ENCODE measurements around the gene MYO1H.

MYO1H gene

DNA sequence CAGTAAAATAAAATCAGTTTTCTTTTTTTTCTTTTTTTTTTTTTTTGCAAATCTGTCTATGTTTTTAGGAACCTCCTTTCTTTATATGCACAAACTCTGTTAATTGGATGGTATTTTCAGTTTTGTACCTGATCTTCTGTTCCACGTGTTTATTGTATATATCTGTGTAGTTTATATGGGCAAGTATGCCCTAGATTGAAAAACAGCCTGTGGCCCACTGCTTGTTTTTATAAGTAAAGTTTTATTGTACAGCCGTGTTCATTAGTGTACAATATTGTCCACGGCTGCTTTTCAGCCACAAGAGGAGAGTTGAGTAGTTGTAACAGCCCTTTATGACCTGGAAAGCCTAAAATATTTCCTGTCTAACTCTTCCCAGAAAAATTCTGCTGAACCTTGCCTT lies 18.7 kb upstream of the MYO1H start:
- no peaks in the 10 kb centered on the region for H3F3A ChIP-seq (ENCODE audit: insufficient read depth, low read length)
- H3K9me2 ChIP-seq (ENCODE audit: low read depth, low read length): no peaks in the 10 kb centered on the region
- H3K79me2 ChIP-seq (ENCODE audit: insufficient read depth, low read length): no peaks in the 10 kb centered on the region
- no peak overlapping the region for H3K9ac ChIP-seq (ENCODE audit: low read length)
- no peak overlapping the region for H3K27ac ChIP-seq (ENCODE audit: low read depth, low read length, poor library complexity, severe bottlenecking)
- no peak for TF ChIP-seq EZH2 (IDR thresholded peaks at IDR 0.05; ENCODE audit: borderline replicate concordance, low read length)
- TF ChIP-seq, protein P1, sequence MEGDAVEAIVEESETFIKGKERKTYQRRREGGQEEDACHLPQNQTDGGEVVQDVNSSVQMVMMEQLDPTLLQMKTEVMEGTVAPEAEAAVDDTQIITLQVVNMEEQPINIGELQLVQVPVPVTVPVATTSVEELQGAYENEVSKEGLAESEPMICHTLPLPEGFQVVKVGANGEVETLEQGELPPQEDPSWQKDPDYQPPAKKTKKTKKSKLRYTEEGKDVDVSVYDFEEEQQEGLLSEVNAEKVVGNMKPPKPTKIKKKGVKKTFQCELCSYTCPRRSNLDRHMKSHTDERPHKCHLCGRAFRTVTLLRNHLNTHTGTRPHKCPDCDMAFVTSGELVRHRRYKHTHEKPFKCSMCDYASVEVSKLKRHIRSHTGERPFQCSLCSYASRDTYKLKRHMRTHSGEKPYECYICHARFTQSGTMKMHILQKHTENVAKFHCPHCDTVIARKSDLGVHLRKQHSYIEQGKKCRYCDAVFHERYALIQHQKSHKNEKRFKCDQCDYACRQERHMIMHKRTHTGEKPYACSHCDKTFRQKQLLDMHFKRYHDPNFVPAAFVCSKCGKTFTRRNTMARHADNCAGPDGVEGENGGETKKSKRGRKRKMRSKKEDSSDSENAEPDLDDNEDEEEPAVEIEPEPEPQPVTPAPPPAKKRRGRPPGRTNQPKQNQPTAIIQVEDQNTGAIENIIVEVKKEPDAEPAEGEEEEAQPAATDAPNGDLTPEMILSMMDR (IDR thresholded peaks at IDR 0.05; ENCODE audit: low read length): no peak
- H3K27me3 ChIP-seq (ENCODE audit: insufficient read depth, low read length): no peaks in the 10 kb centered on the region
- H2AFZ ChIP-seq (ENCODE audit: low read length): no peak overlapping the region
- H3K4me3 ChIP-seq (ENCODE audit: low read depth, low read length, poor library complexity, severe bottlenecking): no peak overlapping the region
- H3K9me3 ChIP-seq (ENCODE audit: low read length): no peaks in the 10 kb centered on the region
- H3K4me1 ChIP-seq (ENCODE audit: insufficient read depth, low read length, severe bottlenecking): no peaks in the 10 kb centered on the region
- no peaks in the 10 kb centered on the region for H3K36me3 ChIP-seq (ENCODE audit: insufficient read depth, low read length)
- no peaks in the 10 kb centered on the region for H4K20me1 ChIP-seq (ENCODE audit: insufficient read depth, low read length)
- H3K4me2 ChIP-seq (ENCODE audit: low read length): no peak overlapping the region

DNA sequence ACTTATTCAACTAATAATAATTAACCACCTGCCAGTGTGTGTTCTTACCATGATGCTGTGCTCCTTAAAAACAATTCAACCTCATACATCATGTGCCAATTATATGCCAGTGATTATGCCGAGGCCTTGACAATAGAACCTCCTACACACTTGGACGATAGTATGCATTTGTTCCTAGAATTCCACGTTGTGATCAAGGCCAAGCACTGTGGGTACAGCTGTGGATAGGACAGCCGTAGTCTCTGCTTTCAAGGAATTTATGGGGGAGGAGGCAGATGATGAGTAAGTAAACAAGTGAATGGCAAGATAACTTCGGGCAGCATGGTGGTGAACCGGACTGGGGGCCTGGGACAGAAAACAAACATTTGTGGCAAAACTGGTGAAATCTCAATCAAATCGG lies 18.0 kb upstream of the MYO1H start:
- H3K9me2 ChIP-seq (ENCODE audit: low read depth, low read length): no peaks in the 10 kb centered on the region
- no peaks in the 10 kb centered on the region for H3K79me2 ChIP-seq (ENCODE audit: insufficient read depth, low read length)
- no peaks in the 10 kb centered on the region for H3K36me3 ChIP-seq (ENCODE audit: insufficient read depth, low read length)
- no peaks in the 10 kb centered on the region for H3K27me3 ChIP-seq (ENCODE audit: insufficient read depth, low read length)
- no peaks in the 10 kb centered on the region for H3F3A ChIP-seq (ENCODE audit: insufficient read depth, low read length)
- TF ChIP-seq EZH2 (IDR thresholded peaks at IDR 0.05; ENCODE audit: borderline replicate concordance, low read length): no peak
- TF ChIP-seq, protein P1 (IDR thresholded peaks at IDR 0.05; ENCODE audit: low read length): no peak
- H3K9ac ChIP-seq (ENCODE audit: low read length): no peak overlapping the region
- H3K4me1 ChIP-seq (ENCODE audit: insufficient read depth, low read length, severe bottlenecking): no peaks in the 10 kb centered on the region
- H3K27ac ChIP-seq (ENCODE audit: low read depth, low read length, poor library complexity, severe bottlenecking): no peak overlapping the region
- no peak overlapping the region for H2AFZ ChIP-seq (ENCODE audit: low read length)
- H3K9me3 ChIP-seq (ENCODE audit: low read length): no peaks in the 10 kb centered on the region
- H4K20me1 ChIP-seq (ENCODE audit: insufficient read depth, low read length): no peaks in the 10 kb centered on the region
- no peak overlapping the region for H3K4me2 ChIP-seq (ENCODE audit: low read length)
- no peak overlapping the region for H3K4me3 ChIP-seq (ENCODE audit: low read depth, low read length, poor library complexity, severe bottlenecking)

DNA sequence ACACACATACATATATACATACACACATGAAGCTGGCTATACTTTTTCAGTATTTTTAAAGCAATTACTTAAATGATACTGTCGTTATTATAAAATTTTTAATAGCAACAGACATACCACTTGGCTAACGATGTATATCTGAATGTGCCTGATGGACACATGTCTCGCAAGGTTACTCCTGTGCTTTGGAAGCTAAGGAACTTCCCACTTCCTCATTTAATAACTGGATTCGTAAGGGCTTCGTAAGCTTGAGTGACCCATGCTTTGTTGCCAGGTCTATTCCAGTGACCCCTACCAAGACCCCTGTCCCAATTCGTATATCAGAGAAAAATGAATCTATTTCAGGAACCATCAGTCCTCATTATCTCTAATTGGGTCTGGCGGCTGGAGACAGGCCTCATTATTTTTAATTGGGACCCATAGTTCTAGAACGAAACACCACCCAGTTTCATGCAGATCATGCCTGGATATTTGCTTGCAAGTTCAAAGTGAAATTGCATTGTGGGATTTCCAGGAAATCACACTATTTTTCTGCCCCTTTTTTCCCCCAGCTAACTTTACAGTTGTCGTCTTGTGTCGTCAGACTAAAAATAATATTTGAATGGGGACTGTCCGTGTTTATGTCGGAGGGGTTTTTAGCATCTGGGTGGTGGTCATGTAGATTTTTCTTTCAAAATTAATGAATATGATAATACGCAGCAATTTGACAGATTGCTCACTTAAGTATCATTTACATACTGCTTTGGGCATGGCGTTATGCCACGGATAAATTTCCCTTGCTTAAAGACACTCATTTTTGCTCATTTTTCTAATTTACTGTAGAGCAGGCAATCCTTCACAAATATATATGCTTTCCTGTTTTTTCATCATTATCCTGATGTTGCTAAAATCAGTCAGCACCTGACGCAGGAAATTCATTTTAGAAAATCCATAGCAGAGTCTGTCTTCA lies 17.1 kb upstream of the MYO1H start:
- no peaks in the 10 kb centered on the region for H3F3A ChIP-seq (ENCODE audit: insufficient read depth, low read length)
- no peak overlapping the region for H3K4me3 ChIP-seq (ENCODE audit: low read depth, low read length, poor library complexity, severe bottlenecking)
- H3K9ac ChIP-seq (ENCODE audit: low read length): no peak overlapping the region
- H2AFZ ChIP-seq (ENCODE audit: low read length): no peak overlapping the region
- H3K27ac ChIP-seq (ENCODE audit: low read depth, low read length, poor library complexity, severe bottlenecking): no peak overlapping the region
- no peaks in the 10 kb centered on the region for H3K27me3 ChIP-seq (ENCODE audit: insufficient read depth, low read length)
- no peak overlapping the region for H3K4me2 ChIP-seq (ENCODE audit: low read length)
- TF ChIP-seq, protein P1 (IDR thresholded peaks at IDR 0.05; ENCODE audit: low read length): no peak
- TF ChIP-seq EZH2 (IDR thresholded peaks at IDR 0.05; ENCODE audit: borderline replicate concordance, low read length): no peak
- no peaks in the 10 kb centered on the region for H3K79me2 ChIP-seq (ENCODE audit: insufficient read depth, low read length)
- H3K9me3 ChIP-seq (ENCODE audit: low read length): no peaks in the 10 kb centered on the region
- H3K9me2 ChIP-seq (ENCODE audit: low read depth, low read length): no peaks in the 10 kb centered on the region
- no peaks in the 10 kb centered on the region for H3K36me3 ChIP-seq (ENCODE audit: insufficient read depth, low read length)
- H4K20me1 ChIP-seq (ENCODE audit: insufficient read depth, low read length): no peaks in the 10 kb centered on the region
- H3K4me1 ChIP-seq (ENCODE audit: insufficient read depth, low read length, severe bottlenecking): no peaks in the 10 kb centered on the region
